ENCODE results near the gene CCDC32.

- TF ChIP-seq CTCF (IDR thresholded peaks at IDR 0.05) = no peak
- TF ChIP-seq POLR2A (IDR thresholded peaks at IDR 0.05) = no peak
- no peak for TF ChIP-seq EP300 (IDR thresholded peaks at IDR 0.05)
Measured at GRCh38 chr15:40598672-40599071, 33.8 kb upstream of the CCDC32 start.

Data from tibial nerve (tissue), 4 donors.